GM12892 (cell line): Measurements from ENCODE around the gene MGAT4A.

ENCODE experiments used
- POLR2A ChIP-seq: IDR thresholded peaks from 2 replicates; pipeline ENCODE4 v1.6.1; 2011; ENCODE audit warnings: low read depth, low read length, control low read depth
- POLR2AphosphoS5 ChIP-seq: IDR thresholded peaks from 2 replicates; pipeline ENCODE4 v1.6.1; 2011; ENCODE audit warnings: low read depth, low read length, control low read depth
- TAF1 ChIP-seq: IDR thresholded peaks from 2 replicates; pipeline ENCODE4 v1.6.1; 2011; ENCODE audit warnings: low read depth, mild to moderate bottlenecking, control low read depth, low read length, borderline replicate concordance

DNA sequence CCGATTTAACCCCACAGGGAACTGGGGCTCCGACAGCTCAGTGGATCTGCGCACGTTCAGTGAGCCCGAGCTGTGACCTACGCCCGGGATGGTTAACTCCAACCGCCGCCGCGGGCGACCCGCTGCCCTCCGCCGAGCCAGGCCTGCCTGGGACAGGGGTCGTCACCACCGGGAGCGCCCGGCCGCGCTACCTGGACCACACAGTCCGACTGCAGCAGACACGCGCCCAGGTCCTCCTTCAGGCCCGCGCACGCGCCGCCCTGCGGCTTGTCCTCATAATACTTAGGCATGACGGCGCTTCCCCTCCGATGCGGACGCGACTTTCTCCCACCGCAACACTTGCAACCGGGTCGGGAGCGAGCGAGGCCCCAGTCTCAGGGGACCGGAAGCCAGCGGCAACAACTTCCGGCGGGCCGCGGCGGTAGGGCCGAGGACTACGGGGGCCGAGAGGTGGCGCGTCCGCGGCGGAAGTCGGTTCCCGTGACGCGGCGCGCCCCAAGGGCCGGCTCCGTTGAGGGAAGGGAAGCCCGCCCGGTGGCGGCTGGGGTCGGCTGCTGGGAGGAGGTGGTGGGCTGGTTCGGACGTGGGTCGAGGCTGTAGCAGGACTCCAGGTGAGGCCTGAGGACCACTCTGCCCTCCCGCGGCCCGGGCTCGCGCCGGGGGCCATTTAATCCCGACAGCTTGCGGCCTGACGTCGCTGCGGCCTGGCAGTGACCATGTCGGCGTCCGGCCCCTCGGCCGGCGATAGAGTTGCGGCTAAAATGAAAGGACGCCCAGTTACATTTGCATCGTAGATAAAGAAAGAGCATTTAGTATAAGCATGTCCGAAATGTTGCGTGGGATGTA, 122.6 kb downstream of the MGAT4A start, which contains the start of the genes COA5 and UNC50:
- TF ChIP-seq POLR2AphosphoS5 (peak; percentile 85), POLR2A (peak; percentile 93), TAF1 (peak; percentile 87; the same call in 1 of the 2 replicates)
